Upper lobe of right lung (tissue), 1 donor: ENCODE measurements around the gene INS. TPM values are rescaled to one million over a fixed set of nuclear protein-coding genes. Genes with fewer than 3 reads are reported as not detected.

ENCODE experiments used
- ATAC-seq: fragments of 200-7000 bp; cut with Tn5 transposase; one replicate; pipeline ENCODE4 v1.9.1; 2020; ENCODE audit warnings: mild to moderate bottlenecking, moderate library complexity
- DNase-seq: peaks from one replicate; pipeline ENCODE4 v3.0.0-alpha.2; 2020
- H3K27ac ChIP-seq: fragments of 200-600 bp; one replicate; pipeline ENCODE4 v1.8.0; 2022
- H3K27me3 ChIP-seq: fragments of 200-600 bp; one replicate; pipeline ENCODE4 v1.8.0; 2022; ENCODE audit warnings: mild to moderate bottlenecking
- H3K36me3 ChIP-seq: fragments of 200-600 bp; one replicate; pipeline ENCODE4 v1.8.0; 2022
- H3K4me1 ChIP-seq: fragments of 200-600 bp; one replicate; pipeline ENCODE4 v1.8.0; 2022
- H3K4me3 ChIP-seq: fragments of 200-600 bp; one replicate; pipeline ENCODE4 v1.8.0; 2022; ENCODE audit warnings: mild to moderate bottlenecking
- H3K9me3 ChIP-seq: fragments of 200-600 bp; one replicate; pipeline ENCODE4 v1.8.0; 2022
- intact Hi-C: fragments of 100-400 bp; cut with DNase I; formaldehyde crosslinking; loops from one replicate; pipeline ENCODE4 v1.11.0; 2022
- total RNA-seq: library from RNA; stranded (reverse); fragmentation: NEBNext Ultra II Directional; extraction: Animal tissue kit (Norgen Biotek cat#: 25700); gene quantifications from one replicate; pipeline ENCODE4 v1.2.1, GENCODE V29; 2021
- TF ChIP-seq, protein P1 (sequence below): fragments of 200-600 bp; IDR thresholded peaks from one replicate; pipeline ENCODE4 v1.8.0; 2022; ENCODE audit warnings: antibody characterized with exemption
- donor health status: DM: no; HTN: yes; CAD: no; lungs with severe emphysema.

Gene INS
- total RNA-seq, 1 donor from 2014 or later: not detected

DNA sequence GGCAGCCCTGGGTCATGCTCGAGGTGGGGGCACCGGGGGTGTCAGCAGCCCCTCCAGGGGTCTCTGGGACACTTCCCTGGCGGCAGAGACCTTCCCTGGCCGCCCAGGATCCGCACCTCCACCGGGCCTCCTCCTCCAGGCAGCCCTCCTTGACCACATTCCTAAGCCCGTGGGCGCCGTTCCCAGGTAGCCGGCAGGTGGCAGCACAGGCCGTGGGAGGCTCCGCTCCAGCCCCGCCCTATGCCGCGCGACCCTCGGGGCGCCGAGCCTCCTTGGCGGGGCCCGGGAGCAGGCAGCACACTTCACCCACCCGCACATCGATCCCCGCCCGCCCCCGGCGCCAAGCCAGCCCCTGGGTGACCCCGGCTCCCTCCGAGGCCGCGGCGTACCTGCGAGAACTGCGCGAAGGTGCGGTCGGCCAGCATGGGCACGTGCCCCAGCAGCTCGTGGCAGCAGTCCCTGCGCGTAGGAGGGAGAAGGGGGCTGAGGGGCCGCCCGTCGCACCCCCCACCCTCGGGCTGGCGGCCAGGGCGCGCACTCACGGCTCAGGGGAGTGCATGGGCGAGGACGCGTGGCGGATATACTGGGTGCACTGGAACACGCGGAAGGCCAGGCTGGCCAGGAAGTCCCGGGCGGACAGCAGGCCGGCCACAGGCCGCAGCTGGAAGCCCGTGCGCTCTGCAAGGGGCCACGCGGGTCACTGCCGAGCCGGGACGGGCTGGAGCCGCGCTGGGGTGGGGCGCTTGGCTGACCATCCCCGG lies 5.3 kb upstream of the INS start:
- ATAC-seq (peak; percentile 55), DNase-seq (no peak)
- Histone ChIP-seq H3K4me3 (peak overlapping the region; percentile 11), H3K27ac (no peak overlapping the region), H3K36me3 (no peaks in the 10 kb centered on the region), H3K27me3 (peaks cover 45% of the 10 kb centered on the region), H3K4me1 (peaks cover 3% of the 10 kb centered on the region), H3K9me3 (no peaks in the 10 kb centered on the region)
- TF ChIP-seq, protein P1, sequence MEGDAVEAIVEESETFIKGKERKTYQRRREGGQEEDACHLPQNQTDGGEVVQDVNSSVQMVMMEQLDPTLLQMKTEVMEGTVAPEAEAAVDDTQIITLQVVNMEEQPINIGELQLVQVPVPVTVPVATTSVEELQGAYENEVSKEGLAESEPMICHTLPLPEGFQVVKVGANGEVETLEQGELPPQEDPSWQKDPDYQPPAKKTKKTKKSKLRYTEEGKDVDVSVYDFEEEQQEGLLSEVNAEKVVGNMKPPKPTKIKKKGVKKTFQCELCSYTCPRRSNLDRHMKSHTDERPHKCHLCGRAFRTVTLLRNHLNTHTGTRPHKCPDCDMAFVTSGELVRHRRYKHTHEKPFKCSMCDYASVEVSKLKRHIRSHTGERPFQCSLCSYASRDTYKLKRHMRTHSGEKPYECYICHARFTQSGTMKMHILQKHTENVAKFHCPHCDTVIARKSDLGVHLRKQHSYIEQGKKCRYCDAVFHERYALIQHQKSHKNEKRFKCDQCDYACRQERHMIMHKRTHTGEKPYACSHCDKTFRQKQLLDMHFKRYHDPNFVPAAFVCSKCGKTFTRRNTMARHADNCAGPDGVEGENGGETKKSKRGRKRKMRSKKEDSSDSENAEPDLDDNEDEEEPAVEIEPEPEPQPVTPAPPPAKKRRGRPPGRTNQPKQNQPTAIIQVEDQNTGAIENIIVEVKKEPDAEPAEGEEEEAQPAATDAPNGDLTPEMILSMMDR: peak; percentile 59
- intact Hi-C loops: no loop called here

DNA sequence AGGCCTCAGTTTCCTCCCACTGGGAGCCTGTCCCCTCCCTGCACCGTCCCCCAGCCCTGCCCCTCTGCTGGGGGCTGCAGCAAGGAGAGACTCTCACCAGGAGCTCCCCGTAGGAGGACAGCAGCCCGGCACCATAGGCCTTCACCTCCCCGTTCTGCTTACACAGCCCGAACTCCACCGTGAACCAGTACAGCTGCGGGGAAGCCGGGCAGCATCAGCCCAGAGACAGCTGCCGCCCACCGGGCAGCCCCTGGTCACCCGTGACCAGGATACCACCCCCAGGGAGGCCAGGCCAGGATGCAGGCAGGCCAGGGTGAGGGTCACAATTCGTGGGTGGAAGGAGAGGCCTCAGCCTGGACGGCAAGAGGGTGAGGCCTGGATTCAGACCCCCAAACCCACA lies 4.6 kb upstream of the INS start:
- TF ChIP-seq, protein P1: no peak
- Histone ChIP-seq H3K4me1 (peaks cover 3% of the 10 kb centered on the region), H3K36me3 (no peaks in the 10 kb centered on the region), H3K27ac (no peak overlapping the region), H3K4me3 (no peak overlapping the region), H3K27me3 (peaks cover 52% of the 10 kb centered on the region), H3K9me3 (no peaks in the 10 kb centered on the region)
- DNase-seq: no peak
- no peak for ATAC-seq
- intact Hi-C loops: no loop called here

DNA sequence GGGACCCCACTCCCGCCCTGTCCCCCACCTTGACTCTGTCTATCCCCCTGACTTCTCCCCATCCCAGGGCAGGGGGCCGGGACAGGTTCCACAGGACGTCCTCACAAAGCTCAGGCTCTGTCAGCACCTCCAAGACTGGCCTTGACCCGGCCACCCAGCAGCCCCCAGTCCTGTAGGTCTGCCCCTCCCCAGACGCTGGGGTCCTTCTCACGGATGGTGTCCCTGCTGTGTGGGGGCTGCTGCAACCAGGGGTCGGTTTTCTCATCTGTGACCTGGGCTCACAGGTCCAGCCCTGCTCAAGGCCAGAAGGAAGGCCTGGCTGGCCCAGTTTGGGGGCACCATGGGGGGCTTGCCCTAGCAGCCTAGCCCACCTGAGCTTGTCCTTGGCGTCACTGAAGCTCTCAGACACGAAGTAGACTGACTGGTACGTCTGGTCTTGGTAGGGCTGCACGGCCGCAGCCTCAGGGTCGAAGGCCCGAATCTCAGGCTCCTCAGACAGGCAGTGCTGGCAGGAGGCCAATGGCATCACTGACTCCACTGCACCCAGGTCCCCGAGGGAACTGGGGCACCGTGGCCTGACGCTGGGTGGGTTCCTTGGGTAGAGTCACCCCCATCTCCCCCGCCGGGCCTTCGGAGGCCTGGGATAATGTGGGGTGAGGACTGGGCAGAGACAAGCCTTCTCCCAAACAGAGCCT lies 4.0 kb upstream of the INS start:
- Histone ChIP-seq H3K27me3 (peaks cover 53% of the 10 kb centered on the region), H3K9me3 (no peaks in the 10 kb centered on the region), H3K27ac (no peak overlapping the region), H3K4me1 (peaks cover 3% of the 10 kb centered on the region), H3K36me3 (no peaks in the 10 kb centered on the region), H3K4me3 (no peak overlapping the region)
- TF ChIP-seq, protein P1: no peak
- ATAC-seq (no peak), DNase-seq (no peak)
- intact Hi-C loops: no loop called here

DNA sequence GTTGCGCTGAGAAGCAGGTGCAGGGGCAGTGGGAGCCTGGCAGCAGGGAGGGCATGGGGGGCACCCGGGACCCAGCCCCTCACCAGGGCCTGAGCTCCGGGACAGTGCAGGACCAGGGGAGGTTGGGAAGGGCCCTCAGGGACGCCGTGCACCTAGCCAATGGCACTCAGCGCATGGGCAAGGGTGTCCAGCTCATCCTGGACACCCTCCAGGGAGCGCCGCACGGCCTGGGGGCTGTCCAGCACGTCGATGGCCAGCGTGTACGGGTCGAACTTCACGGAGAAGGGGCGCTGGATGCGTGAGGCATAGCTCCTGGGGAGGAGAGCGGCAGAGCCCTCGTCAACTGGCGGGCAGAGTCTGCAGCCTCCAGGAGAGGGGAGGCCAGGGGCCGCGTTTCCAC lies 3.1 kb upstream of the INS start:
- Histone ChIP-seq H3K27ac (no peak overlapping the region), H3K36me3 (no peaks in the 10 kb centered on the region), H3K4me1 (peaks cover 3% of the 10 kb centered on the region), H3K4me3 (no peak overlapping the region), H3K27me3 (peaks cover 47% of the 10 kb centered on the region), H3K9me3 (no peaks in the 10 kb centered on the region)
- TF ChIP-seq, protein P1: no peak
- no peak for DNase-seq
- intact Hi-C loops: no loop called here
- no peak for ATAC-seq

DNA sequence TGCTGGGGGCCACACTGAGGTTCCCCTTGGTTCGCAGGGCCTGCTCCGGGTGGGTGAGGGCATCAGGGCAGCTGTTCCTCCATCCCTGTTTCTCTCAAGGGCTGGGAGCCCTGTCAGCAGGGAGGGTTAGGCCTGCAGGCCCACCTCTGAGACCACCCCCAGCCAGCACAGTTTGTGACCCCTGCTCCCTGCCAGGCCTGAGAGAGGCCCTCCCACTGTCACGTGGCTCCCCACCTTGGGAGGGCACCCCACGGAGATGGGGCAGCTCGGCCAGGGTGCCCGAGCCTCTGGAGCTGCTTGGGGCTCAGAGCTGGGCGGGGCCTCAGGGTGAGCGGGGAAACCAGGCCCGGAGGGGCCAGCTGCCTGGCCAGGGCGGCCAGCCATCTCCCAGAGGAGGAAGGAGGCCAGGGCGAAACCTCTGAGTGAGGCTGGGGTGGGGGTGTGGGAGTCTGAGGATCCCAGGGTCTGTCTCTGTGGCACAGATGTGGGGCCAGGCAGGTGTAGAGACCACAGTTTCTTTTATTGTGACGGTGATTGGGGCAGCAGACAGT lies 2.5 kb upstream of the INS start:
- intact Hi-C loops: no loop called here
- ATAC-seq: no peak
- peaks cover 3% of the 10 kb centered on the region for H3K4me1 ChIP-seq
- H3K9me3 ChIP-seq: no peaks in the 10 kb centered on the region
- H3K27ac ChIP-seq: no peak overlapping the region
- no peak for DNase-seq
- TF ChIP-seq, protein P1: no peak
- H3K27me3 ChIP-seq: peaks cover 42% of the 10 kb centered on the region
- no peak overlapping the region for H3K4me3 ChIP-seq
- no peaks in the 10 kb centered on the region for H3K36me3 ChIP-seq
